Right lobe of liver (tissue), 4 donors: ENCODE measurements around the gene PES1.

Source experiments
- CTCF ChIP-seq, 4 donors: fragments of 200-600 bp in 3 of 4; fragments of 450-650 bp in 1 of 4; IDR thresholded peaks; one replicate each; pipeline versions ENCODE4 v1.5.1 to v1.8.0; 2016 to 2022; ENCODE audit warnings: antibody characterized with exemption in 4 of 4, mild to moderate bottlenecking in 2 of 4
- POLR2A ChIP-seq: fragments of 450-650 bp; IDR thresholded peaks from one replicate; pipeline ENCODE4 v1.6.1; 2017; ENCODE audit warnings: antibody characterized with exemption, mild to moderate bottlenecking
- donor health status: DM: no; HTN: no; CAD: no.
- donor health status: DM: no; HTN: no; CAD: no.
- donor health status: DM: no; HTN: yes; CAD: no.

GRCh38 chr22:30556388-30556787 lies 35.3 kb downstream of the PES1 start:
- peak in 1 of 4 donors; percentile 24 for TF ChIP-seq CTCF (IDR thresholded peaks at IDR 0.05)
- TF ChIP-seq POLR2A, result no peak
